Neural crest cell (in vitro differentiated cells): ENCODE measurements around the gene NDUFB3. TPM values are rescaled to one million over a fixed set of nuclear protein-coding genes. Genes with fewer than 3 reads are reported as not detected.

Experiments used
- DNase-seq: peaks from one replicate; pipeline ENCODE4 v3.0.0; 2021; ENCODE audit warnings: low read depth, mixed read lengths, low spot score
- H3K27ac Mint-ChIP-seq: one replicate; pipeline ENCODE4 v1.8.0; 2021; ENCODE audit warnings: mild to moderate bottlenecking, mixed read lengths; ENCODE audit not compliant: unreplicated experiment
- H3K27me3 Mint-ChIP-seq: 2 replicates; pipeline ENCODE4 v1.8.0; 2021; ENCODE audit warnings: low read depth, mild to moderate bottlenecking, mixed read lengths
- H3K36me3 Mint-ChIP-seq: 2 replicates; pipeline ENCODE4 v1.8.0; 2021; ENCODE audit warnings: low read depth, mild to moderate bottlenecking, mixed read lengths
- H3K4me1 Mint-ChIP-seq: 2 replicates; pipeline ENCODE4 v1.8.0; 2021; ENCODE audit warnings: mixed read lengths
- H3K4me3 Mint-ChIP-seq: one replicate; pipeline ENCODE4 v1.8.0; 2021; ENCODE audit warnings: mild to moderate bottlenecking, mixed read lengths
- H3K9me3 Mint-ChIP-seq: 2 replicates; pipeline ENCODE4 v1.8.0; 2021; ENCODE audit warnings: mixed read lengths
- CTCF ChIP-seq: fragments of 200-600 bp; sonication (generic); conservative IDR thresholded peaks from 2 replicates; pipeline ENCODE4 v1.5.0; 2021; ENCODE audit warnings: antibody characterized with exemption, mild to moderate bottlenecking
- total RNA-seq: library from RNA; stranded (reverse); gene quantifications from 2 replicates; pipeline ENCODE4 v1.2.1, GENCODE V29; 2021

The NDUFB3 gene
- total RNA-seq, 1 donor from 2014 or later: 87.1 TPM

- peaks cover 24% of the 10 kb centered on the region for H3K4me1 Mint-ChIP-seq
- H3K27ac Mint-ChIP-seq: no peak overlapping the region
- no peak for TF ChIP-seq CTCF
- H3K9me3 Mint-ChIP-seq: no peaks in the 10 kb centered on the region
- H3K4me3 Mint-ChIP-seq: peak overlapping the region; percentile 42
- no peak for DNase-seq
- H3K27me3 Mint-ChIP-seq: no peaks in the 10 kb centered on the region
- H3K36me3 Mint-ChIP-seq: no peaks in the 10 kb centered on the region
Measured at GRCh38 chr2:201074996-201075395, 3.2 kb downstream of the NDUFB3 start.

- H3K9me3 Mint-ChIP-seq: no peaks in the 10 kb centered on the region
- H3K4me1 Mint-ChIP-seq: no peaks in the 10 kb centered on the region
- no peak overlapping the region for H3K4me3 Mint-ChIP-seq
- DNase-seq: no peak
- H3K27me3 Mint-ChIP-seq: no peaks in the 10 kb centered on the region
- H3K36me3 Mint-ChIP-seq: peaks cover 6% of the 10 kb centered on the region
- no peak for TF ChIP-seq CTCF
- H3K27ac Mint-ChIP-seq: no peak overlapping the region
Measured at GRCh38 chr2:201084863-201085262, 13.1 kb downstream of the NDUFB3 start.

- Mint-ChIP-seq H3K36me3 (peaks cover 3% of the 10 kb centered on the region), H3K9me3 (no peaks in the 10 kb centered on the region), H3K27ac (no peak overlapping the region), H3K4me3 (no peak overlapping the region), H3K4me1 (no peaks in the 10 kb centered on the region), H3K27me3 (no peaks in the 10 kb centered on the region)
- no peak for DNase-seq
- no peak for TF ChIP-seq CTCF
Measured at GRCh38 chr2:201090574-201090973, 18.8 kb downstream of the NDUFB3 start.

GRCh38 chr2:201093573-201093972 lies 21.8 kb downstream of the NDUFB3 start:
- Mint-ChIP-seq H3K27ac (no peak overlapping the region), H3K9me3 (no peaks in the 10 kb centered on the region), H3K27me3 (no peaks in the 10 kb centered on the region), H3K36me3 (no peaks in the 10 kb centered on the region), H3K4me1 (no peaks in the 10 kb centered on the region), H3K4me3 (no peak overlapping the region)
- DNase-seq: no peak
- TF ChIP-seq CTCF: no peak

GRCh38 chr2:201100497-201100896 lies 28.7 kb downstream of the NDUFB3 start:
- DNase-seq: no peak
- no peak for TF ChIP-seq CTCF
- Mint-ChIP-seq H3K36me3 (no peaks in the 10 kb centered on the region), H3K4me3 (no peak overlapping the region), H3K27ac (no peak overlapping the region), H3K4me1 (no peaks in the 10 kb centered on the region), H3K27me3 (no peaks in the 10 kb centered on the region), H3K9me3 (no peaks in the 10 kb centered on the region)

GRCh38 chr2:201105759-201106158 lies 34.0 kb downstream of the NDUFB3 start:
- Mint-ChIP-seq H3K4me3 (no peak overlapping the region), H3K27me3 (no peaks in the 10 kb centered on the region), H3K36me3 (no peaks in the 10 kb centered on the region), H3K9me3 (no peaks in the 10 kb centered on the region), H3K4me1 (no peaks in the 10 kb centered on the region), H3K27ac (no peak overlapping the region)
- TF ChIP-seq CTCF: no peak
- DNase-seq: no peak
